ENCODE results near the gene CLP1. TPM values are rescaled to one million over a fixed set of nuclear protein-coding genes. Genes with fewer than 3 reads are reported as not detected.

Gene CLP1
- total RNA-seq, 1 experiment from 2014 or later, result 35.5 TPM

DNA sequence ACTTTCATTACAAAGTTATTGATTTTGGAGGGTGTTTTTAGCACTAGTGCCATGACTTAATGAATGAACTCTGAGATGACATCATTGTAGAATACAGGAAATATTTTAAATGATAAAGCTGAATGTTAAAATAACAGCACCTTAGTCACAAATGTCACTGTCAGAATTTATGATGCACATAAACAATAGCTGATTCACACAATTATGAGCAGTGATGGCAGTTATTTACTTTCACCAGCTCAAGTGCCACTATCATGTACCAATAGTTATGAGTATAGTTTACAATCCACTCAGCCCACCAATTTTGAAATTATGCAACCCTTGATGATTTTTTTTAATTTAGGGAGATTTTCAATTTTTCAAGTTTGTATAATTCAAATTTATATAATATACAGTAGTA is 37.1 kb upstream of the CLP1 start:
- no peak overlapping the region for H3K18ac ChIP-seq (ENCODE audit: insufficient read length, low read depth, low read length)
- no peak overlapping the region for H4K91ac ChIP-seq (ENCODE audit: insufficient read length, low read depth, low read length)
- no peak overlapping the region for H4K8ac ChIP-seq (replicated peaks; ENCODE audit: insufficient read length, low read depth, low read length)
- H3K27ac Mint-ChIP-seq, result no peak overlapping the region
- no peaks in the 10 kb centered on the region for H3K4me1 ChIP-seq (ENCODE audit: insufficient read depth, low read length)
- H3K79me1 ChIP-seq (ENCODE audit: insufficient read depth, low read depth, low read length, poor library complexity, severe bottlenecking), result no peaks in the 10 kb centered on the region
- H3K79me2 ChIP-seq (ENCODE audit: insufficient read depth, low read length), result no peaks in the 10 kb centered on the region
- peaks cover 11 to 18% of the 10 kb centered on the region in 2 experiments for H3K9me3 Mint-ChIP-seq
- H3K4ac ChIP-seq (ENCODE audit: low read depth, low read length), result no peak overlapping the region
- no peaks in the 10 kb centered on the region for H3K4me1 Mint-ChIP-seq
- no peak overlapping the region for H3K27ac ChIP-seq (ENCODE audit: insufficient read length, low read depth, low read length)
- H3K14ac ChIP-seq (ENCODE audit: insufficient read depth, low read length), result no peak overlapping the region
- no peak overlapping the region for H2BK20ac ChIP-seq (ENCODE audit: low read depth, low read length, poor library complexity, severe bottlenecking)
- H3K9ac ChIP-seq (ENCODE audit: extremely low read depth, insufficient read length, low read length), result no peak overlapping the region
- no peak overlapping the region for H2AFZ ChIP-seq (ENCODE audit: low read length)
- H3T11ph ChIP-seq (ENCODE audit: low read length), result no peak overlapping the region
- H3K56ac ChIP-seq (ENCODE audit: insufficient read length, low read depth, low read length), result no peak overlapping the region
- DNase-seq, result no peak
- H2AK5ac ChIP-seq (ENCODE audit: insufficient read length, low read length), result no peak overlapping the region
- no peak overlapping the region for H3K23ac ChIP-seq (ENCODE audit: insufficient read length, low read depth, low read length)
- H2BK120ac ChIP-seq (ENCODE audit: low read depth, low read length, poor library complexity, severe bottlenecking), result no peak overlapping the region
- H4K20me1 ChIP-seq (ENCODE audit: control insufficient read depth, insufficient read depth, insufficient read length), result no peaks in the 10 kb centered on the region
- no peak overlapping the region for H3K4me2 ChIP-seq (ENCODE audit: insufficient read depth, insufficient read length, low read length)
- TF ChIP-seq, protein P1, sequence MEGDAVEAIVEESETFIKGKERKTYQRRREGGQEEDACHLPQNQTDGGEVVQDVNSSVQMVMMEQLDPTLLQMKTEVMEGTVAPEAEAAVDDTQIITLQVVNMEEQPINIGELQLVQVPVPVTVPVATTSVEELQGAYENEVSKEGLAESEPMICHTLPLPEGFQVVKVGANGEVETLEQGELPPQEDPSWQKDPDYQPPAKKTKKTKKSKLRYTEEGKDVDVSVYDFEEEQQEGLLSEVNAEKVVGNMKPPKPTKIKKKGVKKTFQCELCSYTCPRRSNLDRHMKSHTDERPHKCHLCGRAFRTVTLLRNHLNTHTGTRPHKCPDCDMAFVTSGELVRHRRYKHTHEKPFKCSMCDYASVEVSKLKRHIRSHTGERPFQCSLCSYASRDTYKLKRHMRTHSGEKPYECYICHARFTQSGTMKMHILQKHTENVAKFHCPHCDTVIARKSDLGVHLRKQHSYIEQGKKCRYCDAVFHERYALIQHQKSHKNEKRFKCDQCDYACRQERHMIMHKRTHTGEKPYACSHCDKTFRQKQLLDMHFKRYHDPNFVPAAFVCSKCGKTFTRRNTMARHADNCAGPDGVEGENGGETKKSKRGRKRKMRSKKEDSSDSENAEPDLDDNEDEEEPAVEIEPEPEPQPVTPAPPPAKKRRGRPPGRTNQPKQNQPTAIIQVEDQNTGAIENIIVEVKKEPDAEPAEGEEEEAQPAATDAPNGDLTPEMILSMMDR (conservative IDR thresholded peaks at IDR 0.05), result no peak
- peaks cover 4 to 15% (median 9%) of the 10 kb centered on the region in 3 experiments; a peak in 6 of 7 replicates for H3K36me3 Mint-ChIP-seq (ENCODE audit: insufficient read depth in 1 of 3, low read depth in 3 of 3)
- no peaks in the 10 kb centered on the region for H3K9me3 ChIP-seq (ENCODE audit: control insufficient read depth, low read depth, low read length)
- H4K5ac ChIP-seq (ENCODE audit: insufficient read length, low read depth, low read length), result no peak overlapping the region
- no peak overlapping the region for H2BK12ac ChIP-seq (ENCODE audit: insufficient read length, low read depth, low read length)
- H3K27me3 ChIP-seq (ENCODE audit: insufficient read depth, low read length), result no peaks in the 10 kb centered on the region
- no peaks in the 10 kb centered on the region for H3K23me2 ChIP-seq (ENCODE audit: insufficient read length, low read depth, low read length, poor library complexity, severe bottlenecking)
- H3K27me3 Mint-ChIP-seq (ENCODE audit: low read depth), result no peaks in the 10 kb centered on the region; the same call in 1 of the 2 replicates
- H2BK15ac ChIP-seq (ENCODE audit: low read depth, low read length), result no peak overlapping the region
- H2BK5ac ChIP-seq (ENCODE audit: insufficient read length, low read length), result no peak overlapping the region
- no peak overlapping the region for H3K4me3 Mint-ChIP-seq
